NCI-H187 treated with DMSO at 0.1 percent for 48 hours (cell line): ENCODE data around the gene APBB2.
A peak's percentile ranks its signal among the peaks of the same experiment; 100 is the strongest.
"Not testable (repeated sequence)": the region's sequence is repeated elsewhere in the genome, so short reads cannot be mapped to it uniquely, and the experiment has no call there.

Experiments used
- DNase-seq: peaks from one replicate; lab custom pipeline; 2025; lab: John Stamatoyannopoulos, UW

APBB2 gene

GRCh38 chr4:41157009-41157408 lies 57.3 kb downstream of the APBB2 start:
- no peak for DNase-seq

DNA sequence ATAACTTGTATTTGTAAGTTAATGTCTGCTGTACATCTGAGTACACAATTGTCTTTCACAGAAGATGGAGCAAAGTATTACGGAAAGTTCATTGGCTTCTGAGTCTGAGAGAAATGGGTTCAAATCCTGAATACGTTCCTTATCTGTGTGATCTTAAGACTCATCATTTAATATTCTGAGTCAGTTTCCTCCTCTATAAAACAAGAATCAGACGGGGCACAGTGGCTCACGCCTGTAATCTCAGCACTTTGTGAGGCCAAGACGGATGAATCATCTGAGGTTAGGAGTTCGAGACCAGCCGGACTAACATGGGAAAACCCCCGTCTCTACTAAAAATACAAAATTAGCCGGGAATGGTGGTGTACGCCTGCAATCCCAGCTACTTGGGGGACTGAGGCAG lies 57.8 kb downstream of the APBB2 start:
- no peak for DNase-seq

DNA sequence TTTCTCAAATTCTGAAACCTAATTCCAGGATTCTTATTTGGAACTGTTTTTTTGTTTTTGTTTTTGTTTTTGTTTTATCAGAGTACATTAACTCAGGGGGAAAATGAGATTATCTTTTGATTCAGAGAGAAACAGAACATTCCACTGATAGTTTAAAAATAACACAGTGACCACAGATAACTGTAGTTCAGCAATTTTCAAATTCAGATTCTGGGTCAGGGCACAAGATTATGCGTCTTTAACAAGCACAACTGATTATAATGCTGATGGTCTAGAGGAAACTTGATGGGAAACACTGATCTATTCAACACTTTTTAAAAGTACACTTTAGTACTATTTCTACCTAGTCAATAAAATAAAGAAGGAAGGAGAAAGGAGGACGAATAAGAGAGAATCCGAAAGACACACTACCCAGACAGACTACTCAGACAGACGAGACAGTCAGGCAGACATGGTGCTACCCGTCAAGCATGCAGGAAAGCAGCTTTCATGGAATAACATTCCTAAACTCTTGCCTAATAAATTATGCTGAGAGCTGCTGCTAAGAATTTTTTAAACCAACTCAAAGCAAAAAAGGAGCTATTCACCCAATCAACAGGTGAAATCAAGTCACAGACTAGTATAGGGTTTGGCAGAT lies 59.0 kb downstream of the APBB2 start:
- no peak for DNase-seq

- no peak for DNase-seq
These were observed 59.5 kb downstream of the APBB2 start for GRCh38 chr4:41154814-41155177.

GRCh38 chr4:41154010-41154813 lies 60.1 kb downstream of the APBB2 start:
- DNase-seq = no peak

GRCh38 chr4:41150401-41150800 lies 63.9 kb downstream of the APBB2 start:
- DNase-seq = no peak

GRCh38 chr4:41149568-41149967 lies 64.8 kb downstream of the APBB2 start:
- DNase-seq = not testable (repeated sequence)

GRCh38 chr4:41148931-41149330 lies 65.4 kb downstream of the APBB2 start:
- no peak for DNase-seq

- no peak for DNase-seq
These were observed 66.0 kb downstream of the APBB2 start for GRCh38 chr4:41148292-41148691.

DNA sequence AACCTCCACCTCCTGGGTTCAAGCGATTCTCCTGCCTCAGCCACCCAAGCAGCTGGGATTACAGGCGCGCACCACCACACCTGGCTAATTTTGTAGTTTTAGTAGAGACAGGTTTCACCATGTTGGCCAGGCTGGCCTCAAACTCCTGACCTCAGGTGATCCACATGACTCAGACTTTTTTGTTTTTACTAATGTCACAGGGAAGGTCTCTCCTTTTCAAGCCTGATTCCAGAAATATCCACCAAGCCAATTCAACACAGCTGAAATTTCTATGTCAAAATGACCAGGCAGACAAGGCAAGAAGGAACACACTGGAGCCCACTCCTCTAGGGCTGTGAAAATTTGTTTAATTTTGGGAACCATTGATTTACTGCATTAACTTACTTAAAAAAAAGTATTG lies 66.8 kb downstream of the APBB2 start:
- DNase-seq = not testable (repeated sequence)

DNA sequence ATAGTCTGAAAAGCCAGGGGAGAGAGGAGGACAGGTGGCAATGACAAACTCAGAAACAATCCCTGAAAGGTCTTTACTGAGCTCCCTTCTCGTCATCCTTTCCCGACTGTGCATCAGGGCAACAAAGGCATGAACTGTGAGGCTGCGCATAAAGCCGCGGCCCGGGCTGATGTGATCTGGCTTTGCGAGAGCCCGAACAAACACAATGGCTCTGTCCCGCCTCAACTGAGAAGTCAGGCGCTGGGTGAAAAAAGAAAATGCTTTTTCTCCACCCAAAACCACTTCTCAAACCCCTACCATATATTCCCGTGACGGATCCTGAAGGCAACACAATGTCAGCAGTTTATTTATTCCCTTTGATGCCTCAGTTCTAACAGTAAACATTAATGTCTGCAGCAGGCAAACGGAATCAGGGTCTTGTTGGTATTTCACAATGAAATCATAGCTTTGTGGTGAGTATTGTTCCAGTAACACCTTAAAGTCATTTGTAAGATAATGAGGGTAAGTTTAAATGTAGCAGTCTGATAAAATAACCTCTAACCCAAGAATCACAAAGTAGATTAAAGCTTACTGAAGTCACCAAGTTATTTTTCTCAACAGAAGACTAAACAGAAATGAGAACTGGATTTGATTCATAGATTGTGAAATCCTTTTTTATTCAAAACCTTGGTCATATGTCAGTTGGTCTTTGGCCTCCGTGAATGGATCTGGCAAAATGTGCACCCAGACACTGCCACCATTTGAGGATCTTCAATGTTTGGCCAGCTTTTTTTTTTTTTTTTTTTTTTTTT lies 67.4 kb downstream of the APBB2 start:
- DNase-seq = no peak

- no peak for DNase-seq
These were observed 68.1 kb downstream of the APBB2 start for GRCh38 chr4:41146196-41146595.

GRCh38 chr4:41145571-41146078 lies 68.7 kb downstream of the APBB2 start:
- peak; percentile 7 for DNase-seq

DNA sequence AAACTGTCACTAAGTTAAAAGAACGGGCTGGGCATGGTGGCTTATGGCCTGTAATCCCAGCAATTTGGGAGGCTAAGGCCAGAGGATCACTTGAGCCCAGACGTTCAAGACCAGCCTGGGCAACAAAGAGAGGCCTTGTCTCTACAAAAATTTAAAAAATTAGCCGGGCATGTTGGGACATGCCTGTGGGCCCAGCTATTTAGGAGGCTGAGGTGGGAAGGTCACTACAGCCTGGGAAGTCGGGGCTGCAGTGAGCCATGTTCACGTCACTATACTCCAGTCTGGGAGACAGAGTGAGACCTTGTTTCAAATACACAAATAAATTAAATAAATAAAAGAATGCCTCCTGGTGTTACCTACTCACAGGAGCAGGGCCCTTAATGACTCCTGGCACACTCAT lies 69.5 kb downstream of the APBB2 start:
- DNase-seq = no peak

- no peak for DNase-seq
These were observed 70.3 kb downstream of the APBB2 start for GRCh38 chr4:41144040-41144379.

DNA sequence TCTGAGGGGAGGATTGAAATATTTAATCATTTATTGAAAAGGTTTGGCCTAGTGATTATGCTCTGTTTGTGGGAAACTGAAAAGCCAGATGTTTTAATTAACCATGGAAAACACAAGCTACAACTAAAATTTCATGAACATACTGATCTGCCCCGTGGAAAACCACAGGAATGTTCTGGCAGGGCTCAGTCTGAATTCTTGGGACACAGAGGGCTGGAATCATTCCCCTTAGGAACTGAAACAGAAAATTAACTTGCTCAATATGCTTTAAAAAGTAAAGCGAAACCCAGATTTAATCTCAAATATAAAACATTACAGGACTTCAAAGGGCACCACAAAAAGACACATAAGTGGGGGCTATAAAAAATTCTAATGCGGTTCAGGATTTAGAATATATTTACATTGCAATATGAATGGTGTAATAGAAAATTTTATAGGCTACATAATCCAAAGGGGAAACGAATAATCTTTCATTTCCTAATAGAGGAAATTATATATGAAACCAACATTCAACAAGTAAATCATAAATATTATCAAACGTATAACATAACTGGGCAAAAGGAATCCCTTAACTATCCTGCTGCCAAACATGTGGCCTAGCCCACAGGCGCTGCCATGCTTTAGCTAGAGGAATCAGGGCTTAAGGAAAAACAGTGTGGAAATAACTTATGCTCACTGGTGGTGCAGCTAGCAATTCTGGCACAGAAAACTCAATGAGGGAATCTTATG lies 70.9 kb downstream of the APBB2 start:
- DNase-seq = no peak

GRCh38 chr4:41142376-41143310 lies 71.7 kb downstream of the APBB2 start:
- DNase-seq = no peak

DNA sequence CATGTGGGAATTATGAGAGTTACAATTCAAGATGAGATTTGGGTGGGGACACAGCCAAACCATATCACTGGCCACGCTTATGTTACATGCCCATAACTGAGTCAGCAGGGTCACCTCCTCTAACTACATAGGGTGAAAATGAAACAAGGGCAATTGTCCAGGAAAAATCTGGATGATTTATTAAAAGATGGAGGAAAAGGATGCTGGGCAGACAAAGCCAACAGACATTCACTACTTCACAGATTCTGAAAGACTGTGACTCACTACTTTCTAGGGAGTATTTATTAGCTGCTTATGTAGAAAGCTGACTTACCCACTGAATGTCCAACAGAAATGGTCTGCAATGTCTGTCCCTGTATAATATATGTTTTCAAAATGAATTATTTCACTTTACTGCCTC lies 72.4 kb downstream of the APBB2 start:
- no peak for DNase-seq

GRCh38 chr4:41140410-41140809 lies 73.9 kb downstream of the APBB2 start:
- no peak for DNase-seq

DNA sequence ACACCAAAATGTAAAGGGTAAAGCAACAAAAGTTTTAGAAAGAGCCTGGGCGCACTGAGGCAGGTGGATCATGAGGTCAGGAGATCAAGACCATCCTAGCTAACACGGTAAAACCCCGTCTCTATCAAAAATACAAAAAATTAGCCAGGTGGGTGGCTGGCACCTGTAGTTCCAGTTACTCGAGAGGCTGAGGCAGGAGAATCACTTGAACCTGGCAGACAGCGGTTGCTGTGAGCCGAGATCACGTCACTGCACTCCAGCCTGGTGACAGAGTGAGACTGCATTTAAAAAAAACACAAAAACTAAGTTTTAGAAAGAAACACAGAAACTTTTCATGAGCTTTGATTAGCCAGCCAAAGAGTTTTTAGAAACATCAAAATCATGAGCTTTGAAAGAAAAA lies 76.5 kb downstream of the APBB2 start:
- no peak for DNase-seq

GRCh38 chr4:41136456-41136855 lies 77.9 kb downstream of the APBB2 start:
- no peak for DNase-seq
